ENCODE data around the gene TMEM44.
"Not testable (repeated sequence)": the region's sequence is repeated elsewhere in the genome, so short reads cannot be mapped to it uniquely, and the experiment has no call there.

Gene TMEM44

DNA sequence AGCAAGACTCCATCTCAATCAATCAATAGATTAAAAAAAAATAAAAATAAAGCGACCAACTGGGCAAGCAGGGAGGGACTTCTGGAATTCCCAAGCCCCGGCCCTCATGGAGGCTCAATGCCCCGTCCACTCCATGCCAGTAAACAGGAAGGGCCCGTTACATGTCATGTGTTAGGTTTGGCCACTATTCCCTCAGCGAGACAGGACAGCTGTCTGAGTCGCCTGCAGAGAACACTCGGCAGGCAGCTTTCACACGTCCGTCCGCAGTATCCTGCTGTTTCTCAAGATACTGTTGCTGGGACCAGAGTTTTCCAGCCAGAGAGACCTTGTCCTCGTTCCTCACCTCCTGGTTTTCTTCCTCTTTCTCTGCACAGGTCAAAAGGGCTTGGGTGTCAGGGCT, 18.0 kb downstream of the TMEM44 start:
- in situ Hi-C loops (cut with MboI; ENCODE audit: low sequenced_read_pairs) = no loop called here

DNA sequence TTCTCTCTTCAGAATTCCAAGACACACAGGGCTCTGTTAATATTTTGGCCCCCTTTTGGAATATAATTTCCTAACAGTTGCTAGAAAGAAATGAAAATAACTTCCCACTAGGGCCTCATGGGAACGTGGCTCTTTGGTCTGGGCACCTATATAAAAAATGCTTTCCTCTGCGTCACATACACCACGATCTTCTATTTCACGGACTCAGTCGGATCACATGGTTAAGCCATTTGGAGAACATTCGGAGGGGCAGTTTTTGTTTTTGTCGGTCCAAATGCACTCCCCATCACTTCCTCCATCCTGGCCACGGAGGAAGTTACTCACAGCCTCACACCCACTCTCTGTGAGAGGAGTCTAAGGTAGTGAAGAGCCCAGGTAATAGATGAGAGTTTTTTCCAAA, 21.0 kb downstream of the TMEM44 start:
- in situ Hi-C loops (cut with MboI; ENCODE audit: low sequenced_read_pairs) = no loop called here

DNA sequence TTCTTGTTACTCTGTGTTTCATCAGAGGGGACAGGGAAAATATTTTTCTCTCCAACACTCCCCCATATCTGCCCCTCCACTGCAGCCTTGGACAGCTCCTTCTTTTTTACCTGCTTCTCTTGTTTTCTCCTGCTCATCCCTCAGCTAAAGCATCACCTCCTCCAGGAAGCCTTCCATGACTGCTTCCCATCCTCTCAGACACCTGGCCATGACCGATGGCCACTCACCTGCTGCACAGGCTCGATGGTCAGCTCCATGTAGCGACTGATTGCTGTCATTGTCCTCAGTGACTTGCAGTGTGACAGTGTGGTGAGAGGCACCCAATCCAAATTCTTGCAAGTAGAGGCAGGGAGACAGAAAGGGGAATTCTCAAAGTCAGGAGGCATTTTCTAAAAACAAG, 22.5 kb downstream of the TMEM44 start:
- in situ Hi-C loops (cut with MboI; ENCODE audit: low sequenced_read_pairs) = no loop called here

DNA sequence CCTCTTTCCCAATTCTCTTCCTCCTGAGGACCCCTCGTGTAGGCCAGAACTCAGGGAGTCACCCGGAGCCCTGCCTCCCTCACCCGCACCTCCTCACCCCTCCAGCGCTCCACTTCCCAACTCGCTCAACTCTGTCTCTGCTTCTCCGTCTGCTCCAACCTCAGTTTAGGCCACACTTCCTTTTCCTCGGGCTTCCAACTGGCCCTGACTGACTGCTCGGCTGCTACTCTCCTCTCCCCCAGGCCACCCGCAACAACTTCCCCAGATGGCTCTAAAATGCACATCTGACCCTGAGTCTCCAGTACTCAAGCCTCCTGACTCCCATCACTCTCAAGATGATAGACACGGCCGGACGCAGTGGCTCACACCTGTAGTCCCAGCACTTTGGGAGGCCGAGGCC, 23.6 kb downstream of the TMEM44 start:
- in situ Hi-C loops (cut with MboI; ENCODE audit: low sequenced_read_pairs) = no loop called here

DNA sequence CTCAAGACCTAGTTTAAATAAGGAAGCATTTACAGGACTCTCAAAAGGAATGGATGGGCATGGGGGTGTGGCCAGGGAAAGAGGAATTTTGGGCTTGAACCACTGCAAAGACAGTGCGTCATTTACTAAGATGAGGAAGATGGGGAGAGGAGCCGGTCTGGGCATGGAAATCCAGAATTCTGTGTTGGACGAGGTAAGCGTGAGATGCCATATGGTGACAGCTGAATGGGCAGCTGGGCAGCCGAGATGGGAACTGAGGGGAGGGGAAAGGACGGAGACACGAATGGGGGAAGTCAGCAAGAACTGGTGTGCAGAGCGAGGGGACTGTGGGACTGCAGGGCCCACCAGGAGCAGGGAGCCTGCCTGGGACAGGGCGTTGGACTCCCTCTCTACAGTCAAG, 24.2 kb downstream of the TMEM44 start:
- in situ Hi-C loops (cut with MboI; ENCODE audit: low sequenced_read_pairs) = no loop called here

DNA sequence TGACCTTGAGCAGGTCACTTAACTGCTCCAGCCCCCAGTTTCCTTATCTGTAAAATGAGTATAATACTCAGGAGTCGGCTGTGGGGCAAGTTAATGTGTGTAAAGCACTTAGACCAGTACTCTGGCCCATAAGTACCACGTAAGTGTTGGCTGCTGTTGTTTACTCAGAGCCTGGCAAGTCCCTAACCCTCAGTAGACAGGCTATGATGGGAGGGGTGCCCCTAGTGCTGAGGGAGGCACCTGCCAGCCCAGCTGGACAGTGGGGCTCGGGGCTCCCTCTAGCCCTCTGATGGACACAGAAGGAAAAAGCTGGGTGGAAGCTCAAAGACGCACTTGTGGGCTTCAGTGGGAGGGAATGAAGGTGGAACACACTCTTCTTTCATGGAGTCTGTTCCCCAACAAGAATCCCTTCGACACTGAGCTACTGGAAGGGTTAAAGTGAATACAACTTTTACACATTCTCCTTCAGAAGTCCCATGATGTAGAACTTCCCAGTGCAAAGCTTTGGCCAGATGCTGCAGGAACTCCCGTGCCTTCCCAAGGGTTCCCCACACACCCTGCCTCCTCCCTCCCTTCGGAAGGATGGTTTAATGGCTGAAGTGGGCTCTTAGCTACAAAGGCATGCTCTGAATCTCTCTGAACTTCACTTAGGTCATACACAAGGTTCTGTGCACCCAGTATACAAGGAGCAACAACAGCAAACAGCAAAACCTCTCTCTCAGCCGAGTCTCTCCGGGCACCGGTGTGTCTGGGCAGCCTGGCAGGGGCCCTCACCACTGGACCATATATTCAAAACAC, 25.4 kb downstream of the TMEM44 start:
- in situ Hi-C loops (cut with MboI; ENCODE audit: low sequenced_read_pairs) = no loop called here

DNA sequence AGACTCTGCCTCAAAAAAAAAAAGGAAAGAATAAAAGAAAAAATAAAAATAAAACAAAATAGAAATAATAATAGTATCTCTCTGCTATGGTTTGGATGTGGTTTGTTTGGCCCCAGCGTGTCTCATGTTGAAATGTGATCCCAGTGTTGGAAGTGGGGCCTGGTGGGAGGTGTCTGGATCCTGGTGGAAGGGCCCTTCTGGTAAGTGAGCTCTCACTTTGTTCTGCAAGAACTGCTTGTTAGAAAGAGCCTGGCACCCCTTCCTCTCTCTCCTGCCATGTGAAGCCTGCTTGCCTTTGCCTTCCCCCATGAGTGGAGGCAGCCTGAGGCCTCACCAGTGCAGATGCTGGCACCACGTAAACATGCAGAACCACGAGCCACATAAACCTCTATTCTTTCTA, 26.3 kb downstream of the TMEM44 start:
- in situ Hi-C loops (cut with MboI; ENCODE audit: low sequenced_read_pairs) = no loop called here

DNA sequence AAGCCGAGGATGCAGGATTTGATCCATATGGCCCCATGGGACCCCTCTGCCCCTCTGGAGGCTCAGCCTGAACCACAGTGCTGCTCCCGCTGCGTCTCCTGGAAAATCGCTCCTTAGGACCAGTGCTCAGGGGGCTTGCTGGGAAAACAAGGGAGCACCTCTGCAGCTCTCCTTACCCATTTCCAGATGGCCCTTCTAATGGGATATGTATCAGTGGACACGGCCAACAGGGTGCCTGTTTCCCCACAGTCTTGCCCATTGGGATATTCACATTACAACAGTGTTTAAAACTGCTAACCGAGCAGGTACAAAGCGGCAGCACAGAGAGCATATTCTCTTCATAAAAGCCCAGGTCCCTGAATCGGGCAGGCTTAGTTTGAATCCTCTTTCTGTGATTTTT, 27.1 kb downstream of the TMEM44 start:
- in situ Hi-C loops (cut with MboI; ENCODE audit: low sequenced_read_pairs) = no loop called here

DNA sequence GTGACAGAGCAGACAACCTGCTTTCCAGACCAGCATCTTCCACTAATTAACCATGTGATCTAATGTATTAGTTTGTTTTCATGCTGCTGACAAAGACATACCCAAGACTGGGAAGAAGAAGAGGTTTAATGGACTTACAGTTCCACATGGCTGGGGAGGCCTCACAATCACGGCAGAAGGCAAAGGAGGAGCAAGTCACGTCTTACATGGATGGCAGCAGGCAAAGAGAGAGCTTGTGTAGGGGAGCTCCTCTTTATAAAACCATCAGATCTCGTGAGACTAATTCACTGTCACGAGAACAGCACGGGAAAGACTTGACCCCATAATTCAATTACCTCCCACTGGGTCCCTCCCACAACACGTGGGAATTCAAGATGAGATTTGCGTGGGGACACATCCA, 27.9 kb downstream of the TMEM44 start:
- in situ Hi-C loops (cut with MboI; ENCODE audit: low sequenced_read_pairs) = not testable (repeated sequence)

DNA sequence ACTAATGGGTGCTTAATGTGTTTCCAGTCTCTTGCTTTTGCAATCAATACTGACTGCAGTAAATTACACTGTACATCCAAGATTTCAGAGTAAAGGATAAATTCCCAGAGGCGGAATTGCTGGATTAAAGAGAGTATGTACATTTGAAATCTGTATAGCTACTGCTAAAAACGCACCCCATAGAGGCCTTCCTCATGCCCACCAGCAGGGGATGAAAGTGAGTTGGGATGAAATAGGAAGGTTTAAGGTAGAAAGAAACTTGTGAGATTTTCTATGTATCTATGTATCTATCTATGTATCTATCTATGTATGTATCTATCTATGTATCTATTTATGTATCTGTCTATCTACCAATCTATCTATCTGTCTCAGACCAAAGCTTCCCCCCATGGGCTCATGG, 28.4 kb downstream of the TMEM44 start:
- in situ Hi-C loops (cut with MboI; ENCODE audit: low sequenced_read_pairs) = no loop called here

DNA sequence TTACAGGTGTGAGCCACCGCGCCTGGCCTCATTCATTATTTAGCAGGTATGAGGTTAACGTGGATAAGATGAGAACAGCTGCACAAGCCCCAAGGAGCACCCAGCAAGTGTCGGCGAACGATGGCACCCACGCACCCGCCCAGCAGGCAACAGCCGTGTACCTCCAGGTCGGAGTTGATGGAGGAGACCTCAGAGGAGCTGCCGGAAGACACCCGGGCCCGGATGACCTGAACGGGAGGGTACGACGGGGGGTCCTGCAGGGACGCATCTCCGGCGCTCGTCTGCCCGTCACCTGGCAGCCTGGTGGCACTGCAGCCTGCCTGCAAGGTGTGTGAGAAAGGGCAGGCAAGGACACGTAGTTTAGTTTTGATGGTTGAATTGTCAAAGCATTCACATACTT, 29.1 kb downstream of the TMEM44 start:
- in situ Hi-C loops (cut with MboI; ENCODE audit: low sequenced_read_pairs) = no loop called here

DNA sequence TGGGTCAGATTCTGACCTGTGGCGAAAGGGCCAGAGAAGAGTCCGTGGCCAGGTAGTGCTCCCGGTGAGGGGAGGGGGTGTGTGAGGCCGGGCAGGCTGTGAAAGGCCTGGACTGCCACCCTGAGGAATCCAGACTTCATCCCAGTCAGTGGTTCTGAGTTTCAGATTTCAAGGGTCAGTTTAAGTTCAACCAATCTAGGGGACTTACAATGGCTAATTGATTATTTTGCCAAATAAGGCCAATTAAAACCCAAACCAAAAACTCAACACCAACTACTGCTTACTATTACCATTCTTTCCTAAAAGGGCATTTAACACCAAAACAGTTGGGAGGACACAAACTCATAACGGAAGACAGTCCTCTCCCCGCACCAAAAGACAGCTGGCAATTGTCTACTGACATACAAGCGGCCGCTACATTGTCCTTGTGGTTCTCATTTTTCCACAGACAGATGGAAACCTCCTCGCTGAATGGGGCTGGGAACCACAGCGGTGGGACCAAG, 30.5 kb downstream of the TMEM44 start:
- in situ Hi-C loops (cut with MboI; ENCODE audit: low sequenced_read_pairs) = no loop called here

DNA sequence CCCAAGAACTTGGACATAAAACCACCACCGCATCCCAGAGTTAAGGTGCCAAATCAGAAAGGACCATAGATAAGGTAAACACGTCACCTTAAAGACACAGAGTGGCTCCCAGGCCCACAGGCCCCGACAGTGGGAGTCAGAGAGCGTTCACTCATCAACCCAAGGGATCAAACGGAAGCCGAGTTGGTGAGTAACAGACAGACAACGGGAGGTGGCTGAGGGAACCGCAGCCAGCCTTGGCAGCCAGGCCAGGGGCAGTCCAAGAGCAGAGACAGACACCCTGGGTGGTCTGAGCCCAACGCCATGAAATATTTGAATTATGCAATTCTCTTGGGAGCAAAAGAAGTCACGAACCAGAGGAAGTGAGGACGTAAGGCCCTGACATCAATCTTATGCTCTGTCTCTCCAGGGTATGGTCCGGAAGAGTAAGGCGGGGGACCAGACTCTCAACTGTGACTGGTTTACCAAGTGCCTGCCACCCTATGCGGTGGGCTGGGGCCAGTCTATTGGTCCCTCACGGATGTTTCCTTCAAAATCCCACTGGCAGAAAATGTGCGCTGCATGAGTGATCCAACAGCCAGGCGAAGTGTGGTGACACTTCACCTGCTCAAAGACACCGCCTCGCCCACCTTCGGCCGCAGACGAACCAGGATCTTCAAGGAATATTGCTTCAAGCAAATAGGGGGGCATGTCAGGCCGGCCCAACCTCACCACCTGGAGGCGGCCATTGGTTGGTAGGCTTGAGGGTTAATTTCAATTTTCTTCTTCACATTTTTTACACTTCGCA, 34.3 kb downstream of the TMEM44 start:
- in situ Hi-C loops (cut with MboI; ENCODE audit: low sequenced_read_pairs) = loop anchor here (25.0 kb wide), 1 partner anchor 262 kb away; no protein-coding TSS in a partner anchor

DNA sequence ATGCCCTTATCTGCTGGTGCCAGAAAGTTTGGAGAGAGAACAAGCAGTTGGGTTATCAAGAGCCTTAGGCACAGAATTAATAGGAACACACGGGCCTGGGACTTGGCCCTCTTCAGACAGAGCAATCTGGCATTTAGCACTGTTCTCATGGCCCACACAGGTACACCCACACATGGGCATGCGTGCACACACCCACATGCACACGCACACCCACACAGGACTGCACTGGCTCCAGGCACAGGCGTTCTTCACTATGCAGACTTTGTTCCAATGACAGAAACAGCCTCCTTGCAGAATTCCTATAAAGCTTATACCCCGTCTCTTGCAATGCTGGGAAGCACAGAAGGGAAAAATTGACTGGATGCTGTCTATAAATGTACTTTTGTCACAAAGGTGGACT, 36.3 kb downstream of the TMEM44 start:
- in situ Hi-C loops (cut with MboI; ENCODE audit: low sequenced_read_pairs) = loop anchor here (25.0 kb wide), 1 partner anchor 260 kb away; no protein-coding TSS in a partner anchor

DNA sequence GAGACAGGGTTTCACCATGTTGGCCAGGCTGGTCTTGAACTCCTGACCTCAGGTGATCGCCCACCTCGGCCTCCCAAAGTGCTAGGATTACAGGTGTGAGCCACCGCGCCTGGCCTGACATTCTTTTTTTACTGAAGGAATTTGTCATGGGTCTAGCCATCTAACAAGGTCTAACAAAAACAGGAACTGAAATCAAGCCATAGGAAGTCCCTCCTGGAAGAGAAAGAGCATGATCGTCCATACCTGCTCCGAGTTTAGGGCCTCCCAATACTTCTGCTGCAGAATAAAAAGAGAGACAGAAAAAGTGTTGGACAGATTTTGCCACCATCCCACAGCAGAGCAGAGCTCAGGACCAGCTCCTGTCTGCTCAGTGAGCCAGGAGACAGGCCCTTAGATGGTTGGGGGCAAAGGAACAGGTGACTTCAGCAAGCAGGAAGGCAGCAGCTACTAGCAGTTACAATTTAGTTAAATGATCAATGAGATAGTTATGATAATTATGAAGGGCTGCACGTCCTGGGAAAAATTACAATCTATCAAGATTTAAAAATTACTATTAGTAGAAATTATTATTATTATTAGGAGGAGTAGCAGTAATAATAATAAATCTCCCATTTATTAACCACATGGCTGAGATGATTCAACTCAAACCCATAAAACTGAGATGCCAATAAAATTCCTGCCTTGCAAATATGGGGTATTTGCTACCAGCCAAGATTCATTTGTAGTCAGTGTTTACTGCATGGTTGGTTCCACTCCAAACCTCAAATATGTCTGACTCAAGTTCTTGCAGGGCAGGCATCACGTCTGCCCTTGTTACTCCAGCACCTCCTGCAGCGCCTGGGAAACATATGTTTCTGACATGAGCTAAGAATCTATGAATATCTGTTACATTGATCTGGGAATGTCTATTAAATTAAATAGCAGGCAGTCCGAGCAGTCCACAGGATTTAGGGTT, 40.1 kb downstream of the TMEM44 start:
- in situ Hi-C loops (cut with MboI; ENCODE audit: low sequenced_read_pairs) = loop anchor here (25.0 kb wide), 1 partner anchor 256 kb away; no protein-coding TSS in a partner anchor

DNA sequence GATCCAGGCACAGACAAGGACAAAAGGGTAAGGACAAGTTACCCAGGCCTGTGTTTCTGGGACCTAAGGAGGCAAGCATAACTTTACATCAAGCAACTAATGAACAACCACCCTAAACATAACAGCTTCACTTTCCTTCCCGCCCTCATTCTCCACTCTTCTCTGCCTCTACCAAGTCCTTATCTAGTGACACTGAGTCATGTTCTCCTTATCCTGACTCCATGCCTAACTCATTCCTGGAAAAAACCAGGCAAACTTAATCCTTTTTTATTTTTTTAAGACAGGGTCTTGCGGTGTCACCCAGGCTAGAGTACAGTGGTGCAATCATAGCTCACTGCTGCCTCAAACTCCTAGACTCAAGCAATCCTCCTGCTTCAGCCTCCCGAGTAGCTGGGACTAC, 44.5 kb downstream of the TMEM44 start:
- in situ Hi-C loops (cut with MboI; ENCODE audit: low sequenced_read_pairs) = loop anchor here (25.0 kb wide), 1 partner anchor 251 kb away; no protein-coding TSS in a partner anchor

DNA sequence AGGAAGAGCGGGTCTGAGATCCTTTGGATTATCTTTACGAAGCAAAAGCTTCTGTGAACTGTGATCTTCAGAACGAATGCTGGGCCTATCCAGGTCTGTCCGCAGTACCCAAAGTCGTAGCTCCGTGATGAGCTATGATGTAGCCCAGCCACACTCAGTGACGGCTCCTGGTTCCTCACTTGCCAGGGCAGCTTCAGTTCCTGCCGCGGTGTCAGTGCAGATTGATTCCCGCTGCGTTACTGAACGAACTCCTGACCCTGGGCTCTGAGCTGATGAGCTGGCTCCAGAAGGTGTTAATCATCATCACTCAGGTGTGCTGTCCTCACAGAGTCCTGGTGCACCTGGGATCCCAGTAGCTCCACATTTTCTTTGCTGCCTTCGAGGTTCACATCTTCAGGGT, 45.0 kb downstream of the TMEM44 start:
- in situ Hi-C loops (cut with MboI; ENCODE audit: low sequenced_read_pairs) = loop anchor here (25.0 kb wide), 1 partner anchor 251 kb away; no protein-coding TSS in a partner anchor

DNA sequence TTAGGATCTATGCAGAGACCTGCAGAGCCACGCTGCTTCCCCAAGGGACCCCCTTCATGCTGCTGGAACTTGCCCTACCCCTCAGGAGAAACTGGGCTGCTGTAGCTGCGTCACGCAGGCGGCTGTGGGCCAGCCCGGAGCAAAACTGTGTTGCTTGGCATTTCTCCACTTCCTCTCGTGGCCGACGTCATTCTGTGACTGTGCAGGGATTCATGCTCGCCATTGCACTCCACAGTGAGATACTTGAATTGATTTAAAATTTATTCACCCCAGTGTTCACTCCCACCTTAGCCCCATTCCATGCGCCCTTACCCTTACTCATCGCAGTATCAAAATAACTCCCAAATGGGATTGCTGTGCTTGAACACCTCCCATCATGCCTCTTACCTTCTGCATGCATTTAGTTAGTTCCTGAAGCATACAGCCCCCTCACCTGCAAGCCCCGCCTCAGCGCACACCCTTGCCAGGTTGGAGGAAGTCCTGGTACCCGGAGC, 45.7 kb downstream of the TMEM44 start:
- in situ Hi-C loops (cut with MboI; ENCODE audit: low sequenced_read_pairs) = loop anchor here (25.0 kb wide), 1 partner anchor 250 kb away; no protein-coding TSS in a partner anchor

DNA sequence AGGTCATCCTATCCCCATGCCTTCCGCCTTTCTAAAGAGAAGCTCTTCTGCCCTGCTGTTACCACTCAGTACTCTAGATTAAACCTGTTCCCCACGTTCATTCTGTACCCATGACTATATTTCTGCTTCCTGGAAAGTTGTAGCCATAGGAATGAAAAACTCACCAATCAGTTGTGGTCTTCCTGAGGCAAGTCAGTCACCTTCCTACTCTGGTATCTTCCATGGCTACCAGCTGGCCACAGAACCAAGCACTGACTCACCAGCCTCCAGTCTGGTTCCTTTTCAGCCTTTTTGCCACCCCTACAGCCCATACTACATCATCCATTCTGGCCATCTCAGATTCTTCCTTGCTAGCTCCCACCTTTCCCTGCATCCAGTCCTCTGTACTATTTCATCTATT, 46.4 kb downstream of the TMEM44 start:
- in situ Hi-C loops (cut with MboI; ENCODE audit: low sequenced_read_pairs) = loop anchor here (25.0 kb wide), 1 partner anchor 250 kb away; no protein-coding TSS in a partner anchor

DNA sequence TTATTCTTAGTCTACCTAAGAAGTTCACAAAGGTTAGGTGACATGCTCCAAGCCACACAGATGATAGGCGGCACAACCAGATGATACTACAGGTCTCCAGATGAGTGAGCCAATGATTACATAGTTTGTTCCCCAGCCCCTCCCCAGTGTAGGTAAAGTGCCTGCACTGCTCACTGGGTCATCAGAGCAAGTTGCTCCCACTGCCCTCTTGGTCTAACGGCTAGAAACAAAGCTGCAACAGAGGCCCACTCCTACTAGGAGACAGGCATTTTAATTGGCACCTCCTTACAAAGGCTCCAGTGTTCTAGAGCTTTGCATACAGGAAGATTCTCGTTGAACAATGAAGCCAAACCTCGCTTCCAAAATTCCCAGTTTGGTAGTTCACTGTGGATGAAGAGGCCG, 47.3 kb downstream of the TMEM44 start:
- in situ Hi-C loops (cut with MboI; ENCODE audit: low sequenced_read_pairs) = loop anchor here (25.0 kb wide), 1 partner anchor 249 kb away; no protein-coding TSS in a partner anchor
